Fibroblast of skin of scalp (primary cell): ENCODE results near the gene ATP5F1E. TPM values are rescaled to one million over a fixed set of nuclear protein-coding genes. Genes with fewer than 3 reads are reported as not detected.

Experiments
- DNase-seq: peaks from one replicate; pipeline ENCODE4 v3.0.0-alpha.2; 2013
- polyA plus RNA-seq, 2 experiments: library from polyadenylated mRNA; unstranded; fragments of 120-200 nt; gene quantifications; one replicate each; pipeline ENCODE4 v1.2.1, GENCODE V29; 2013; ENCODE audit not compliant: insufficient read length in 2 of 2

Gene ATP5F1E
- polyA plus RNA-seq (2013, experiment 1 of 2; ENCODE audit: insufficient read length) = 211 TPM
- 191 TPM for polyA plus RNA-seq (2013, experiment 2 of 2; ENCODE audit: insufficient read length)

GRCh38 chr20:59032023-59032712 lies at the start of gene ATP5F1E:
Gene ATP5F1E, minus strand, starts transcription at chr20:59032335. Its CDS starts 84 bp downstream, at chr20:59032251.
- peak; percentile 96 for DNase-seq

- DNase-seq = no peak
Observed at GRCh38 chr20:59081036-59081435, 48.9 kb upstream of the ATP5F1E start.

DNA sequence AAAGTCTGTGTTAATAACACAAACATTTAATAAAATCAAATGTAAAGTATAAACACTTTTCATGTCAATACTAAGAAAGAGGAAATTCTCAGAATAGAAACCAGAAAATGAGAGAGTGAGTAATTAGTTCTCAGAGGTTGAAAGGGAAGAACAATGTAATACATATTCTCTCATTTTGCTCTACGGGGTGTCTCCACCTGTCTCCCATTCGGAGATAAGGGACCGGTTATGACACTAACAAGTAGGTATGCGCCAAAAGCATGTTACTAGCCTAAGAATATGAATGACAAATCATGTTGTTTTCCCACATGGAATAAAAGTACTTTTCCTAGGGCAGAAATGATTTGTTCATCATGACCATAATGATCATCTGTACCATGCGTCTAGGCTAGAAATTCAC lies 46.1 kb upstream of the ATP5F1E start:
- DNase-seq = no peak

DNA sequence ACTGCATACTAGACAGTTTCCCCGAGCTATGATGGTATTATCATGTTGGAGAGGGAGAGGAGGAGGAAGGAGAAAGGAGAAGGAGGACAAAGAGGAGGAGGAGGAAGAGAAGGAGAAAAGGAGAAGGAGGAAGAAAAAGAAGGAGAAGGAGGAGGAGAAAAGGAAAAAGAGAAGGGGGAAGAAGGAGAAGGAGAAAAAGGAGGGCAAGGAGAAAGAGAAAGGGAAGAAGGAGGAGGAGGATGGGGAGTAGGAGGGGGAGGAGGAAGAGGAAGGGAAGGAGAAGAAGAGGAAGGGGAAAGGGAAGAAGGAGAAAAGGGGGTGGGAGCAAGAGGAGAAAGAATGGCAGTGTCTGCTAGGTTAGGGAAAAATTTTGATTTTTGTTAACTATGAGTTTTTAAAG lies 45.6 kb upstream of the ATP5F1E start:
- DNase-seq = no peak

- DNase-seq = no peak
Observed at GRCh38 chr20:59075934-59076508, 43.9 kb upstream of the ATP5F1E start.

GRCh38 chr20:59074456-59074855 lies 42.3 kb upstream of the ATP5F1E start:
- no peak for DNase-seq

GRCh38 chr20:59073582-59073981 lies 41.4 kb upstream of the ATP5F1E start:
- no peak for DNase-seq

DNA sequence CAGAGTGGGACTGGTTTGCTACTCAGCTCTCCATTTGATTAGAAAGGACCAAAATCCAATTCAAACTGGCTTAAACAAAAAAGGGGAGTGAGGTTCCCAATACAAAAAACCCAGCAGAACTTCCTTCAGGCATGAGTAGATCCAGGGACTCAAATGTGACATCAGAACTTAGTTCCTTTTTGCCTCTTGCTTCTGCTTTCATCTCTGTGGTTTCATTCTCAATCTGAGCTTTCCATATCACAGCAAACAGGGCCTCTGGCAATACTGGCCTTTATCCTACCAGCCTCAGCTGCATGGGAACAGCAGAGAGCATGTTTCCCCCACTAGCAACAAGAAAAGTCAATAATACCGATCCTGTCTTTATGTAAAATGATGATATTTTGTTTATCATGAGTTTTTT lies 39.1 kb upstream of the ATP5F1E start:
- DNase-seq = no peak

GRCh38 chr20:59069026-59069425 lies 36.9 kb upstream of the ATP5F1E start:
- no peak for DNase-seq

- DNase-seq = no peak
Observed at GRCh38 chr20:59068534-59068933, 36.4 kb upstream of the ATP5F1E start.

DNA sequence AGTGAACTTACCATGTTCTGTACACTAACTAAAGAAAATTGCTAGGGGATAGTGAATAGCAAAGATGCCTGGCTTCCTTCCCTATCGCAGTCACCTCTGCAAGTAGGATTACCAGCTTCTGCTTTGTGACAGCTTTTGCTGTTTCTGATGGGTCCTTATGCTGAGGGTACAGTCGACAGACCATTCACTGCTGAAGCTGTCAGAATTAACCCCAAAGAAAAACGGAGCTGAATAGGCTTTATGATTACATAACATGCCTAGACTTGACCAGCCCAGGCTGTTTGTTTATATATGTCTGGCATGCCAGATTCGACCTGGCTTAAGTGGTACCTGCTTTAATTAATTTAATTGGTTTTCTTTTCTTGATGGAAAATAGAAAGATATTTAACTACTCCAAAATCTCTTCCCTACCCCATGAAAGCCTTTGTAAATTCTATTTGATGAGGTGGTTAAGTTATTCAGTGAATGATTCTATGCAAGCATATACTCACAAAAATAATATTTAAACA lies 32.1 kb upstream of the ATP5F1E start:
- no peak for DNase-seq

- DNase-seq = no peak
Observed at GRCh38 chr20:59063358-59064213, 31.5 kb upstream of the ATP5F1E start.

DNA sequence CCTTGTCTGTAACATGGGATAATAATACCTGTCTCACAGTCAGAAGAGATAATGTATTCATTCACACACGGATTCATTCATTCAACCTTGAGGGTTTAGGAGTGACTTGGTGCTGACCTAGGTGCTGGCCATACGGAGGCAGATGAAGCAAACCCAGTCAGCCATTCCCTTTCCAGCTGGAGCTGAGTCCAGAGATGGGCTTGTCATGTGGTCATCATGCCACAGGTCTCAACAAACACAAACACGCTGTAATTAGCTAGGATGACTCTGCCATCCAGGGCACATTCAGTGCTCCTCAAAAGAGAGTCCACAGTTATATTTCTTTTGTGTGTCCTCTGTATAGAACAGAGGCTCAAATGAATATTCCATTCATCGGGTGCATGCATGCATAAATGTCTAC lies 29.9 kb upstream of the ATP5F1E start:
- DNase-seq = no peak

- DNase-seq = peak; percentile 11
Observed at GRCh38 chr20:59055302-59055701, 23.2 kb upstream of the ATP5F1E start.

DNA sequence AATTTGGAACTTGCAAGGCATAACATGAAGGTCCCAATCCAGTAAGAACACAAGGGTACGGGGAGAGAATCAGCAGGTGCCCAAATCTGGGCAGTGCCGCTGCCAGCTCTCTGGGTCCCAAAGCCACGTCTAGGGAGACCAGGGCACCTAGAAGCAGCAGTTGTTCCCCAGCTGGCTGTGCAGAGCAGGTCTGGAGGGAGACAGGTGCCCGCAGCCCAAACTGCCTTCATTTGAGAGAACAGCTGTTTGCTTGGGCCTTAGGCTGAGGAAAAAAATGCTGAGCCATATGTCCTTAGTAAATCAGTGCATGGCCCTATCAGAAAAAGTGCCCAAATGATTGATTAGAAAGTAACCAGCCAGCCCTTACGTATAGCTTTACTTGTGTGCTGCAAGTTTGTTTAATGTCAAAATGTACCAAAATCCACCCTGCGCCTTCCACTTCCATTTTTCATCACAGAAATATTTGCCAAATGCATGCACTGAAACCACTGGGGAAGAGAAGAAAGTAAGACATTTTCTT lies 19.6 kb upstream of the ATP5F1E start:
- no peak for DNase-seq

- no peak for DNase-seq
Observed at GRCh38 chr20:59050437-59050836, 18.3 kb upstream of the ATP5F1E start.

- no peak for DNase-seq
Observed at GRCh38 chr20:59048681-59049030, 16.5 kb upstream of the ATP5F1E start.

- peak; percentile 43 for DNase-seq
Observed at GRCh38 chr20:59047938-59048680, 16.0 kb upstream of the ATP5F1E start.

DNA sequence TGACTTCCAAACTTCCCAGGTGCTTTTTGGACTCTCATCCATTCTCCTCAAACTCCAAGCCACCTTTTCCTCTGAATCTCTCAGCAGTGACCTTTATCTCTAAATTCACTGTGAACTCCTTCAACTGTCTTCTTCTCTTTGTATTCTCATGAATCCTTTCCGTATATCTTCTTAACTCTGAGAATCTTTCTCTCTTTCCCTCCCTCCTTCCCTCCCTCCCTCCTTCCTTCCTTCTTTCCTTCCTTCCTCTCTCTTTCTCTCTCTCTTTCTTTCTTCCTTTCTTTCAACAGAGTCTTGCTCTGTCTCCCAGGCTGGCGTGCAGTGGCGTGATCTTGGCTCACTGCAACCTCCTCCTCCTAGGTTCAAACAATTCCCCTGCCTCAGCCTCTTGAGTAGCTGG lies 14.7 kb upstream of the ATP5F1E start:
- no peak for DNase-seq

GRCh38 chr20:59044796-59045195 lies 12.7 kb upstream of the ATP5F1E start:
- no peak for DNase-seq

DNA sequence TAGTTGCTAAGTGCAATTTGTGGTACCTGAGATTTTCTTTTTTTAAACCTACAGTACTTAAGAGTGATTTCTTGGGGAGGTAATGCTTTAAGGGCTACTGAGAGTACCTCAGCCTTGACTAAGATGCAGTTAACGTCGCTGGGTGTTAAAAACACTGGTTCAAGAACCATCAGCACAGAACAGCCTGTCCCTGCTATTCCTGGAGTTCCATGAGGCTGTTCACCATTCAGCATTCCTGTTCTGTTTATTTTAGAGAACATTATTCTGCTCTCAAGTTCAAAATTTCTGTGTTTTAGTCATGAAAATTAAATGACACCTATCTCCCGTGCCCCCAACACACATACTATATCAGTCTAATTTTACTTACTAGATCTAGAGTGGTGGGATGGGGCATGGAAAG lies 12.2 kb upstream of the ATP5F1E start:
- no peak for DNase-seq

DNA sequence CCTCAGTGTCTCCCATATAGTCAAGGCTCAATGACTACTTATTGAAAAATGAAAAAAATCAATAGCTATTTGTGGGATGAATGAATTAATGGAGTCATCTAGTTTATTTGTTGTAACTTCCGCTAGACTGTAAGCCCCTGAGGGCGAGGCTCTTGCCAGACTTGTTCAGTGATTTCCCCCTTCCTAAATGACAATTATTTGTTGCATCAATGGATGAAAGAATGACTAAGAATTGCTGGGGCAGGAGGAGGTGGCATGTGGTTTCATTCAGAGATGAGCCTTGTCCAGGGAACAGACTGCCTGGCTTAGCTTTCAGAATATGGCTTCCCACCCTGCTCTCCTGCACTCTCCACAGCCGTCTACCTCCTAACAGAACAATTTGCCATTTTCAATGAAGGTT lies 11.6 kb upstream of the ATP5F1E start:
- peak; percentile 33 for DNase-seq
